GM19463 (cell line): ENCODE results near the gene HINT2.

ENCODE experiments used
- ATAC-seq: cut with Tn5 transposase; IDR thresholded peaks from one replicate; pipeline ENCODE4 v1.9.1; 2021; ENCODE audit warnings: mild to moderate bottlenecking, moderate library complexity; ENCODE audit not compliant: unreplicated experiment

HINT2 gene

GRCh38 chr9:35814841-35815543, at the start of gene HINT2:
TSS of gene HINT2 (minus strand) at chr9:35815042. CDS start at chr9:35814979, 63 bp downstream.
- ATAC-seq, result peak; percentile 73

- no peak for ATAC-seq
Measured at GRCh38 chr9:35863583-35863982, 48.7 kb upstream of the HINT2 start.

- no peak for ATAC-seq
Measured at GRCh38 chr9:35862328-35862727, 47.5 kb upstream of the HINT2 start.

GRCh38 chr9:35861161-35861897, 46.5 kb upstream of the HINT2 start:
- no peak for ATAC-seq

- ATAC-seq, result no peak
Measured at GRCh38 chr9:35859990-35860339, 45.1 kb upstream of the HINT2 start.

- no peak for ATAC-seq
Measured at GRCh38 chr9:35859310-35859989, 44.6 kb upstream of the HINT2 start.

- ATAC-seq, result no peak
Measured at GRCh38 chr9:35858458-35858857, 43.6 kb upstream of the HINT2 start.

- ATAC-seq, result no peak
Measured at GRCh38 chr9:35856882-35857281, 42.0 kb upstream of the HINT2 start.

GRCh38 chr9:35856206-35856605, 41.4 kb upstream of the HINT2 start:
- ATAC-seq, result no peak

GRCh38 chr9:35854091-35854762, 39.4 kb upstream of the HINT2 start:
- no peak for ATAC-seq

- ATAC-seq, result no peak
Measured at GRCh38 chr9:35852876-35853865, 38.3 kb upstream of the HINT2 start.

GRCh38 chr9:35852267-35852815, 37.5 kb upstream of the HINT2 start:
- no peak for ATAC-seq

GRCh38 chr9:35847792-35848572, 33.1 kb upstream of the HINT2 start:
- ATAC-seq, result peak; percentile 95

- ATAC-seq, result no peak
Measured at GRCh38 chr9:35845824-35846771, 31.3 kb upstream of the HINT2 start.

- no peak for ATAC-seq
Measured at GRCh38 chr9:35844628-35845270, 29.9 kb upstream of the HINT2 start.

GRCh38 chr9:35842795-35843194, 28.0 kb upstream of the HINT2 start:
- ATAC-seq, result peak; percentile 83

GRCh38 chr9:35842020-35842745, 27.3 kb upstream of the HINT2 start:
- ATAC-seq, result no peak
